Measurements from ENCODE around the gene AGBL4. TPM values are rescaled to one million over a fixed set of nuclear protein-coding genes. Genes with fewer than 3 reads are reported as not detected.

The AGBL4 gene
- total and polyA plus RNA-seq, 8 donors: 0.32 to 1.3 (median 0.87) TPM

- Histone ChIP-seq H3K27me3 (peaks cover 41 to 64% of the 10 kb centered on the region in 2 donors), H3K4me3 (no peak overlapping the region), H3K4me1 (no peaks in the 10 kb centered on the region), H3K9me3 (no peaks in the 10 kb centered on the region), H3K36me3 (no peaks in the 10 kb centered on the region), H3K27ac (no peak overlapping the region)
- TF ChIP-seq CTCF (IDR thresholded peaks at IDR 0.05): no peak
- intact Hi-C loops (cut with DNase I): no loop called here
- DNase-seq (peak in 2 of 4 donors; percentile 21 to 79), ATAC-seq (peak; percentile 62)
Measured at GRCh38 chr1:50047916-50048694, 24.4 kb upstream of the AGBL4 start.

DNA sequence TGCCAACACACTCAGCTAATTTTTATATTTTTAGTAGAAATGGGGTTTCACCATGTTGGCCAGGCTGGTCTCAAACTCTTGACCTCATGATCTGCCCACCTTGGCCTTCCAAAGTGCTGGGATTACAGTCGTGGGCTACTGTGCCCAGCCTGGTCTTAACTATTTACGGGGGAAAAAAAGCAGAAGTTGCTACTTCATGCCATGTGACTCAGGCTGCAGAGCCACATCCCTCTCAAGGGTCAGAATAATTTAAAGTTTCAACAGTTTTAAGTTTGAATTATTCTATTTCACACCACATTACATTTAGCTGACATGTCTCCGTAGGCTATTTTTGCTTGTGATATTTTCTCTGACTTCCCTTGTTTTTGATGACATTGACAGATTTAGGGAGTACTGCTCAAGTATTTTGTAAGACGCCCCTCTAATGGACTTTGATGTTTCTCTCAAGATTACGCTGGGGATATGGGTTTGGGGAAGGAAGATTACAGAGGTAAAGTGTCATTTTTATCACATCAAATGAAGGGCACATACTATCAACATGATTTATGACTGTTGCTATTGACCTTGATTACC lies 14.6 kb upstream of the AGBL4 start:
- ATAC-seq: no peak

DNA sequence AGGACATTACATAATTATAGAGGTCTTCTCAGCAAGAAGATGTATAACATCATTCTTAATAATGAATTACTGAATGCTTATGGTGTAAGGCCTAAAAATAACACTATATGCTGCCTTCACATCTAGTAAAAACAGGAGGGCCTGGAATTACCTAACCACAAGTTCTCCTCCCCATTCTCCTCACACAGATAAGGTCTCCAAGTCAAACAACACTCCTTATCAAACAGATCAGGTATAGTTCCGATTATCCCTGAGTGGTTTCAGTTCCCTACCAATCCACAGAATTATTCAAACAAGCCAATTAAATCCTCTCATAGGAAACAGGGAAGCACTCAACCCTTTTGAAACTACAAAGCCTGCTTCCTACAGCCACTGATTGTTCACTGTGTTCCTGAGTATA lies 4.0 kb upstream of the AGBL4 start:
- intact Hi-C loops (cut with DNase I): no loop called here
- Histone ChIP-seq H3K27me3 (peaks cover 0 to 28% of the 10 kb centered on the region in 2 donors), H3K27ac (no peak overlapping the region), H3K4me3 (no peak overlapping the region), H3K9me3 (no peaks in the 10 kb centered on the region), H3K4me1 (no peaks in the 10 kb centered on the region), H3K36me3 (no peaks in the 10 kb centered on the region)
- DNase-seq (no peak), ATAC-seq (no peak)
- no peak for TF ChIP-seq CTCF (IDR thresholded peaks at IDR 0.05)

More for the DNA sequence above, 14.6 kb upstream of the AGBL4 start:
- Histone ChIP-seq H3K36me3 (no peaks in the 10 kb centered on the region), H3K27ac (no peak overlapping the region), H3K9me3 (no peaks in the 10 kb centered on the region), H3K4me3 (no peak overlapping the region), H3K27me3 (peaks cover 2 to 9% of the 10 kb centered on the region in 2 donors), H3K4me1 (no peaks in the 10 kb centered on the region)
- no peak for TF ChIP-seq CTCF (IDR thresholded peaks at IDR 0.05)
- intact Hi-C loops (cut with DNase I): no loop called here
- DNase-seq: no peak

DNA sequence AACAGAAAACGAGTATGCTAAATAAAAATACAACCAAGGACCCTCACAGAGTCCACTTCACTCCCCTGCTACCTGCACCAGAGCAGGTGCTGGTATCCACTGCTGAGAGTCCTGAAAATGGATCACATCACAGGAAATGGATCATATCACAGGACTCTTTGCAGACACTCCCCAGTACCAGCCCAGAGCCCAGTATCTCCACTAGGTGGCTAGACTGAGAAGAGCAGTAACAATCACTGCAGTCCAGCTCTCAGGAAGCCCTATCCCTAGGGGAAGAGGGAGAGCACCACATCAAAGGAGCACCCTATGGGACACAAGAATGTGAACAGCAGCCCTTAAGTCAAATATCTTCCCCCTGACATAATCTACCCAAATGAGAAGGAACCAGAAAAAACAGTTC lies 28.0 kb downstream of the AGBL4 start:
- H3K27ac ChIP-seq: no peak overlapping the region
- DNase-seq (no peak), ATAC-seq (no peak)
- no peak overlapping the region for H3K4me3 ChIP-seq
- no peaks in the 10 kb centered on the region for H3K27me3 ChIP-seq
- no peaks in the 10 kb centered on the region for H3K4me1 ChIP-seq
- TF ChIP-seq CTCF (IDR thresholded peaks at IDR 0.05): no peak
- H3K36me3 ChIP-seq: no peaks in the 10 kb centered on the region
- H3K9me3 ChIP-seq: peaks cover 0 to 24% of the 10 kb centered on the region in 2 donors
- intact Hi-C loops (cut with DNase I): no loop called here

GRCh38 chr1:49971088-49971487 lies 52.7 kb downstream of the AGBL4 start:
- no peak for TF ChIP-seq CTCF (IDR thresholded peaks at IDR 0.05)
- Histone ChIP-seq H3K36me3 (no peaks in the 10 kb centered on the region), H3K27ac (no peak overlapping the region), H3K27me3 (no peaks in the 10 kb centered on the region), H3K4me3 (no peak overlapping the region), H3K9me3 (no peaks in the 10 kb centered on the region), H3K4me1 (no peaks in the 10 kb centered on the region)
- no peak for ATAC-seq
- intact Hi-C loops (cut with DNase I): no loop called here
- no peak for DNase-seq
